Epithelial cell of esophagus (primary cell): Measurements from ENCODE around the gene KAZN.

Experiments
- DNase-seq: peaks from one replicate; pipeline ENCODE4 v3.0.0; 2010; ENCODE audit warnings: low read depth
- H3K4me3 ChIP-seq: 2 replicates; pipeline ENCODE4 v1.5.1; 2011; ENCODE audit warnings: mild to moderate bottlenecking, low read length, control low read depth
- TF ChIP-seq, protein P1 (sequence below): IDR thresholded peaks from 2 replicates; pipeline ENCODE4 v1.5.1; 2011; ENCODE audit warnings: low read depth, mild to moderate bottlenecking, low read length, control low read depth, inconsistent platforms; ENCODE audit not compliant: insufficient read depth; ENCODE audit errors: missing control alignments

KAZN gene

DNA sequence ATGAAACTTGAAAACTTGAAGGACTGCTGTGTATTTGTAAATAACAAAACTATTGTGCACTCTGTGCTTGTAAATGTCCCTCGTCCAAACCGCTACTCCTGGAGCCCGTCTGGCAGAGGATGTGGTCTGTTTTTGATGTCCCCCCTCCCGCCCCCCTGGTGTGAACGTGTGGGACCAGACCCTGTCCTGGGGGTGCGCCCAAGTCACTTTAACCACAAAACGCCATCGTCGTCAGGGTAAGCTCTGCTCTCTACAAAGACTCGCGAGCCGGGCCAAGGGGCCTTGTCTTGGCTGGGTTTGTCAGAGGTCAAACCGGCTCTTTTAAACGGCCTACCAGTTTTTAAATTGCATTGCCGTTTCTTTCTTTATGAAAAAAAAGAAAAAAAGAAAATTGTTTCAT, 467.7 kb downstream of the KAZN start:
- DNase-seq: no peak
- no peak overlapping the region for H3K4me3 ChIP-seq
- TF ChIP-seq, protein P1, sequence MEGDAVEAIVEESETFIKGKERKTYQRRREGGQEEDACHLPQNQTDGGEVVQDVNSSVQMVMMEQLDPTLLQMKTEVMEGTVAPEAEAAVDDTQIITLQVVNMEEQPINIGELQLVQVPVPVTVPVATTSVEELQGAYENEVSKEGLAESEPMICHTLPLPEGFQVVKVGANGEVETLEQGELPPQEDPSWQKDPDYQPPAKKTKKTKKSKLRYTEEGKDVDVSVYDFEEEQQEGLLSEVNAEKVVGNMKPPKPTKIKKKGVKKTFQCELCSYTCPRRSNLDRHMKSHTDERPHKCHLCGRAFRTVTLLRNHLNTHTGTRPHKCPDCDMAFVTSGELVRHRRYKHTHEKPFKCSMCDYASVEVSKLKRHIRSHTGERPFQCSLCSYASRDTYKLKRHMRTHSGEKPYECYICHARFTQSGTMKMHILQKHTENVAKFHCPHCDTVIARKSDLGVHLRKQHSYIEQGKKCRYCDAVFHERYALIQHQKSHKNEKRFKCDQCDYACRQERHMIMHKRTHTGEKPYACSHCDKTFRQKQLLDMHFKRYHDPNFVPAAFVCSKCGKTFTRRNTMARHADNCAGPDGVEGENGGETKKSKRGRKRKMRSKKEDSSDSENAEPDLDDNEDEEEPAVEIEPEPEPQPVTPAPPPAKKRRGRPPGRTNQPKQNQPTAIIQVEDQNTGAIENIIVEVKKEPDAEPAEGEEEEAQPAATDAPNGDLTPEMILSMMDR: no peak

DNA sequence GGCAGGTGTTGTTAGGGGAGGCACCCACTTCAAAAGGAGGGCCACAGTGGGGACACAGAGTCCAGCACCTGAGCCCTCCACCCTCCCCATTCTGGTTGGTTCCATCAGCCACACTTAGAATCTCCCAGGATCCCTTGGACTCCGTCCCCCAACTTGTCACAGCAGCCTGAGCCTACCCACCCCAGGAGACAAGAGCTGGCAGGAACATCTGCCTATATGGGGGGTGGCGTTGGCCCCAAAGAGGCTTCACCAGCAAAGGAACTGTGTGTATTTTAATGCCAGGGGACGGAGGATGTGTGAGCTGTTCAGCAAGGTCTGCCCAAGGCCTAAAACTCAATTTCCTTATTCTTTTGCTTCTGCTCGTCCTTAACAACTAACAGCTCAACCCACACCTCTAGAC, 468.7 kb downstream of the KAZN start:
- no peak overlapping the region for H3K4me3 ChIP-seq
- no peak for DNase-seq
- TF ChIP-seq, protein P1: no peak

DNA sequence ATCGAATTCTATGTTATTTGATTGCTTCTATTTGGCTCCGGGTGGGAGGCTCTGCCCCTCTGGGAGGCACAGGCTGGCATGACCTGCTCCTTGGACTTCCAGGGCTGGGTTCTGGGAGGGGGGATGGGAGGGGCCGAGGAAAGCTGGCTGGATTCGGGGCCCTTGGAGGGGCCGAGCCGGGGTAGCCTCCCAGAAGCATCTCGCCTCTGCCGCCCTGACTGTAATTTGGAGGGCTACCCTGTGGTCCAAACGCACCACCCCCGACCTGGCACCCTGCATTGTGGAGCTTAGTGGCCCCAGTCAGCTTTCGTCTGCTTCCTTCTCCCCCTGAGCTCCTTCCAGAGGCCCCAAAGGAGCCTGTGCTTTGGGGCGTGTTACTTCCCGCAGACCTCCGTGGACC, 469.7 kb downstream of the KAZN start:
- no peak for DNase-seq
- no peak overlapping the region for H3K4me3 ChIP-seq
- TF ChIP-seq, protein P1: no peak

DNA sequence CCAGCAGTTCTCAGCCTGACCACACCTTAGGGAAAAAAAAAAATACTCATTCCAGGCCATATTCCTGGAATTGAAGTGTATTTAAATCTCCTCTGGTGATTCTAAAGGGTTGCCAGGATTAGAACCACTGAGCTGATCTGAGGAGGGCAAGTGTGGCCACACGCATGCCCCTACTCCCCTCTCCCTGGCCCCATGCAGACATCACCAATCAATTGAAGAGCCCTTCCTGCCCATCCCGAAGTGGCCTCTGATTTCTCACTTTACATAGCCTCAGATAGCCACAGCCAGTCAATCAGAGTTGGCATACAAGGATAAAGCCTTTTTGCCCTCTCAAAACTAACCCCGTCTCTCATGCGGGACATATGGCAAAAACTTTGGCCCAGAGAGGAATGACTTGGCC, 470.5 kb downstream of the KAZN start:
- DNase-seq: no peak
- no peak overlapping the region for H3K4me3 ChIP-seq
- TF ChIP-seq, protein P1: no peak

DNA sequence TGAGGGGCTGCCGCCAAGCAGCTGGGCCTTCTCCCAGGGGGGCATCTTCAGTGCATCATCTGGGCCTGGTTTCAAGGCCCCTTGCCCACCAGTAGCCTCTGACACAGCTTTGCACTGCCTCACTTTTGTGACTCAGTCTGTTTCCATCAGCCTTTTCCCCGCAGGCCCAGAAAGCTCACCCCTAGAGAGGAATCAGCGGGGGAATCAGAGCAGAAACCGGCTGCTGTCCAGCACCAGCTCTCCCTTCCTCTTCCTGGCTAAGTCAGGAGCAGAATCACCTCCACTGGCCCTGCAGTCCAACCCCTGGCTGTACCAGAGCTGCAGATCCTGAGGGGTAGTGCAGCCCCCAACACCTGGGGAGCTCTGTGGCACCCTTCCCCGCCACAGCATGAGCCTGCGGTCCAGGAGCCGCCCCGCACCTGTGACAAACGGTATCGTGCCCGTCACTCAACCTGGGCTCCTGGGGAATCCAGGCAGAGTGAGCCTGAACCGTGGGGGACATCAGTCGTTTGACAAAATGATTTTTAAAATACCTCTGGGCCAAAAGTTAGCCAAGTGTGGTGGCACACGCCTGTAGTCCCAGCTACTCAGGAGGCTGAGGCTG, 471.8 kb downstream of the KAZN start:
- TF ChIP-seq, protein P1: no peak
- no peak for DNase-seq
- no peak overlapping the region for H3K4me3 ChIP-seq

DNA sequence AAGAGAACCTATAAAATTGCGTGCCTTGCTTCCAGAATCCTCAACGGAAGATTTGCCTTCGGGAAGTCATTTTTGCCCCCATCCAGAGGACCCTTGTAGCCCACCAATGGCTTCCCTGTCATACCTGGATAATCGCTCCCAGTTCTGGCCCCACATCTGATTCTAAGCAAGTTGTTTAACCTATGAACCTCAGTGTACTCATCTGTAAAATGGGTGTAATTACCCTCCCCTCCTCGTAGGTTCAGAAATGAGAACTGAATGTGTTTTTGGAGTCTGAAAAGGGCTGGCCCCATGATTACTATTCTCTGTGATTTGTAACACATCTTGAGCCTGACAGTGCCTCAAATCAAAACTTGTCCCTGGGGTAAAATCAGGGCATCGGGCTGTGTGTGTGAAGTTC, 473.5 kb downstream of the KAZN start:
- DNase-seq: no peak
- no peak overlapping the region for H3K4me3 ChIP-seq
- TF ChIP-seq, protein P1: no peak

DNA sequence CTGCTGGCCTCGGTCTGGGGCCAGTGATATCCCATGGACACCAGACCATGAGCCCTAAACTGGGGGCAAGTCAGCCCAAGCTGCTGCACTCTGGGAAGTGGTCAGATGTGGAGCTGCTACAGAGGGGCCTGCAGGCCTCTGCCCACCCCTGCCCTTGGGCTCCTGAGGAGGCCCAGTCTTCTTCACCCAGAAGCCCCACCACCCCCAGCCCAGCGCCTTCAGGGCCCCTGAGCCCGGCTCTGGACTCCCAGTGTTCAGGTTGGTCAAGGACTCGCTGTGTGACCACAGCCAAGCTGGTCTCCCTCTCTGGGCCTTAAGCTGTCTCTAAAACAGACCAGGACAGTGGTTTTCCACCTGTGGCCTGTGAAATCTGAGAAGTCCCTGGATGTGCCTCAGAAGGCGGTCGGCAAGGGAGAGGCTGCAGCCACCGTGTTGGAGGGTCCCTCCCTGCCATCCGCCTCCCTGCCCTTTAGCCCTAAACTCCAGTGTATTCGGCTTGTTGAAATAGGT, 475.4 kb downstream of the KAZN start:
- TF ChIP-seq, protein P1: no peak
- DNase-seq: no peak
- no peak overlapping the region for H3K4me3 ChIP-seq
